Lung (tissue), 12 donors: Measurements from ENCODE around the gene WDR1. TPM values are rescaled to one million over a fixed set of nuclear protein-coding genes. Genes with fewer than 3 reads are reported as not detected.
A peak's percentile ranks its signal among the peaks of the same experiment; 100 is the strongest.

Experiments
- ATAC-seq: fragments of 200-7000 bp; cut with Tn5 transposase; one replicate; pipeline ENCODE4 v1.9.1; 2020; ENCODE audit warnings: moderate number of reproducible peaks; ENCODE audit not compliant: insufficient read depth, low FRiP score
- DNase-seq, 3 donors: peaks; one replicate each; pipeline ENCODE4 v3.0.0-alpha.2; 2013 to 2017
- H3K27ac ChIP-seq, 2 donors: one replicate each; pipeline ENCODE4 v1.5.1; 2013; ENCODE audit warnings: mild to moderate bottlenecking in 2 of 2, moderate library complexity in 2 of 2, control low read depth in 1 of 2, inconsistent platforms in 1 of 2, low read depth in 1 of 2, low read length in 1 of 2
- H3K27me3 ChIP-seq, 3 donors: one replicate each; pipeline ENCODE4 v1.5.1; 2013; ENCODE audit warnings: low read length in 2 of 3; ENCODE audit not compliant: control insufficient read depth in 3 of 3, insufficient read depth in 3 of 3
- H3K36me3 ChIP-seq, 4 donors: one replicate each; pipeline ENCODE4 v1.5.1; 2013; ENCODE audit warnings: low read length in 4 of 4, mild to moderate bottlenecking in 1 of 4, moderate library complexity in 1 of 4; ENCODE audit not compliant: control insufficient read depth in 4 of 4, insufficient read depth in 4 of 4
- H3K4me1 ChIP-seq, 5 donors: one replicate each; pipeline ENCODE4 v1.5.1; 2013; ENCODE audit warnings: low read length in 5 of 5, mild to moderate bottlenecking in 2 of 5, moderate library complexity in 1 of 5; ENCODE audit not compliant: control insufficient read depth in 5 of 5, insufficient read depth in 5 of 5
- H3K4me3 ChIP-seq: one replicate; pipeline ENCODE4 v1.5.1; 2013; ENCODE audit warnings: mild to moderate bottlenecking, control low read depth, moderate library complexity
- H3K9ac ChIP-seq, 2 donors: one replicate each; pipeline ENCODE4 v1.5.1; 2013; ENCODE audit warnings: low read length in 2 of 2, control low read depth in 1 of 2; ENCODE audit not compliant: insufficient read depth in 1 of 2
- H3K9me3 ChIP-seq, 4 donors: one replicate each; pipeline ENCODE4 v1.5.1; 2013; ENCODE audit warnings: low read length in 3 of 4, mild to moderate bottlenecking in 1 of 4, moderate library complexity in 1 of 4; ENCODE audit not compliant: control insufficient read depth in 4 of 4, insufficient read depth in 3 of 4
- CTCF ChIP-seq: IDR thresholded peaks from 2 replicates; pipeline ENCODE4 v1.5.1; 2012; ENCODE audit warnings: mild to moderate bottlenecking; ENCODE audit errors: control extremely low read depth, extremely low read depth
- WGBS, 2 donors: extraction: QIAGEN DNeasy Blood & Tissue Kit; methylation state at CpG; one replicate each; pipeline ENCODE4 v1.1.7; 2013; 5-methylcytosine and 5-hydroxymethylcytosine counted together
- polyA plus RNA-seq, 2 donors: library from polyadenylated mRNA; stranded (reverse); fragments of 200-250 nt; gene quantifications; one replicate each; pipeline ENCODE4 v1.2.1, GENCODE V29; 2013
- total RNA-seq, 2 donors: library from RNA; depleted of rRNA in 1 of 2; stranded (reverse); fragments of >200 nt in 1 of 2; gene quantifications; one replicate each; pipeline ENCODE4 v1.2.1, GENCODE V29; 2014 to 2021
- donor health status: control.
- donor health status: control.
- donor health status: Bipolar disorder and iron deficiency.
- donor health status: healthy.
- donor health status: DM: yes; HTN: yes; CAD: no.

Gene WDR1
- total and polyA plus RNA-seq, 4 donors, result 72.0 to 325 (median 205) TPM

GRCh38 chr4:10066670-10067651 lies 49.6 kb downstream of the WDR1 start:
- no peak for TF ChIP-seq CTCF
- DNase-seq (no peak), ATAC-seq (no peak)
- Histone ChIP-seq H3K9me3 (no peaks in the 10 kb centered on the region), H3K4me3 (no peak overlapping the region), H3K36me3 (peaks cover 0 to 18% (median 2%) of the 10 kb centered on the region in 4 donors), H3K27me3 (no peaks in the 10 kb centered on the region), H3K27ac (no peak overlapping the region), H3K4me1 (peaks cover 0 to 4% (median 0%) of the 10 kb centered on the region in 5 donors), H3K9ac (no peak overlapping the region)
- 94 to 95% methylated on average over 15 of the region's 15 CpGs for WGBS, 2 donors

DNA sequence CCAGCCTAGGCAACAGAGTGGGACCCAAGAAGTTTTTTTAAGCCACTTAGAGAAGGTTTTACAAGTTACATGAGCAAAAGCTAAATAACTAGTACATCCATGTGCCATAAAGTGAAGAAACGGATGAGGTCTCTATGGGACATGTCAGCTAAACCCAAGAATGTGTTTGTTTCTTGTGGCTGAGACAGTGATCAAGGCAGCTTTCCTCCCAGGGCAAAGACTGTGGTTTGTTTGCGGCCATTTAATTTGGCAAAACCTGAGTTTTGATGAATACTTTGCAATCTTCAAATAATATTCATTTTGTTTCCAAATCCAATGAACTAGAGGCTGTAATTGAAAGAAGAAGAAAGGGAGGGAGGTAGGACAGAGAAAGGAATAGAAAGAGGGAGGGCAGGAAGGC lies 50.4 kb downstream of the WDR1 start:
- peaks cover 0 to 4% (median 0%) of the 10 kb centered on the region in 5 donors for H3K4me1 ChIP-seq
- no peaks in the 10 kb centered on the region for H3K27me3 ChIP-seq
- ATAC-seq (no peak), DNase-seq (no peak)
- H3K36me3 ChIP-seq, result peaks cover 0 to 18% (median 4%) of the 10 kb centered on the region in 4 donors
- no peak overlapping the region for H3K27ac ChIP-seq
- no peak overlapping the region for H3K9ac ChIP-seq
- TF ChIP-seq CTCF, result no peak
- H3K9me3 ChIP-seq, result no peaks in the 10 kb centered on the region
- H3K4me3 ChIP-seq, result no peak overlapping the region
- WGBS, 2 donors, result 47 to 74% methylated on average over 2 of the region's 2 CpGs

DNA sequence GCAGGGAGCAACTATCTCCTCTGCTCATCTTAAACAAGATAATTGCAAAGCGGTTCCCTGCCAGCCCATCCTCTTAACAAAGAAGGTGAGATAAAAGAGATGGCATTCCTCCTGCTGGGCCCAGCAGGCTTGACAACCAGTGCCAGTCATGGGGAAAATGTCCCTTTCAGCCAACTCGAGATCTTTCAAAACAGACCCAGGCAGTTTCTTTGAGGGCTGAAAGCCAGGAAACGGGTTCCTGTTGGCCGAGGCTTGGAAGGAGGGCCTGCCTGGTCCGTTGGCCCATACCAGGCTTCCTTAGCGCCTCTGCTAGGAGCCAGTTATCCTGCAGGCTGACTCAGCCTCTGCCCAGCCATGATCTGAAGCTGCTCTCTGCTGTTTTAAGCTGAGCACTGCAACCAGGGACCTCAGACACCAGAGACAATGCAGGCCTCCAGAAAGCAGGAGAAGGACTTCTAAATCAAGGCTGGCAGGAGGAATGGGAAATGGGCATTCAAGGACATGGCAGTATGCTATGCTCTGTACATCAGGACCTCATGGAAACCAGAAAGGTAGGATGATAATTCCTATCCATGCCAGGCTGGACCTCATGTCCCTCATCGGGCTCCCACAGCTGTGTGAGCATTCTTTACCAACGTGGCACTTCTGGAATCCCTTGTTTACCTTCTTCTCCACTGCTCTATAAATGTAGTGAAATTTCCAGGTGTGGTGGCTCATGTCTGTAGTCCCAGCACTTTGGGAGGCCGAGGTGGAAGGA lies 52.9 kb downstream of the WDR1 start:
- DNase-seq, result peak; percentile 52 to 73 (median 59)
- no peaks in the 10 kb centered on the region for H3K27me3 ChIP-seq
- H3K4me3 ChIP-seq, result no peak overlapping the region
- peak; percentile 72 for ATAC-seq
- peak; percentile 66 for TF ChIP-seq CTCF
- H3K4me1 ChIP-seq, result peaks cover 0 to 4% (median 0%) of the 10 kb centered on the region in 5 donors
- H3K27ac ChIP-seq, result peak overlapping the region in 1 of 2 donors; percentile 20
- peaks cover 0 to 10% (median 4%) of the 10 kb centered on the region in 4 donors for H3K36me3 ChIP-seq
- no peaks in the 10 kb centered on the region for H3K9me3 ChIP-seq
- H3K9ac ChIP-seq, result no peak overlapping the region
- 42 to 48% methylated on average over 9 of the region's 9 CpGs for WGBS, 2 donors
